ENCODE data around the gene HS3ST3A1. TPM values are rescaled to one million over a fixed set of nuclear protein-coding genes. Genes with fewer than 3 reads are reported as not detected.

The HS3ST3A1 gene
- total RNA-seq, 1 donor from 2014 or later, result 8.6 TPM

DNA sequence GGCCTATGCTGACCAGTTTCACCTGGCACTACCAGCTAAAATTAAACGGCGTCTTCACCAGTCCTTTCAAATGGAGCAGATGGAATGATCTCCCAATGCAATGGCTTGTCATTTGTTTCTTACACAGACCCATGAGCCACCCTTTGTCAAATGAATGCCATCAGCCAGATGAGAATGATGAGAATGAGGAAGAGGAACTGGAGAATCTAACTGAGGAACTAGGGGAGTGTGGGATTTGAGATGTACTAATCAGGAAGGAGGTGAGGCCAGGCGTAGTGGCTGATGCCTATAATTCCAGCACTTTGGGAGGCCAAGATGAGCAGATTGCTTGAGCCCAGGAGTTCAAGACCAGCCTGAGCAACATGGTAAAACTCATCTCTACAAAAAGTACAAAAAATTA, 116.4 kb downstream of the HS3ST3A1 start:
- H3K27ac ChIP-seq, result no peak overlapping the region
- no peaks in the 10 kb centered on the region for H3K36me3 ChIP-seq
- H3K9me3 ChIP-seq, result peaks cover 4% of the 10 kb centered on the region
- no peak for DNase-seq (ENCODE audit: extremely low spot score in 2 of 2)
- no peaks in the 10 kb centered on the region for H3K27me3 ChIP-seq
- no peaks in the 10 kb centered on the region for H3K4me1 ChIP-seq
- no peak for TF ChIP-seq POLR2AphosphoS5 (IDR thresholded peaks at IDR 0.05; ENCODE audit: insufficient read depth in 1 of 2, low read depth in 1 of 2)
- TF ChIP-seq, protein P1, sequence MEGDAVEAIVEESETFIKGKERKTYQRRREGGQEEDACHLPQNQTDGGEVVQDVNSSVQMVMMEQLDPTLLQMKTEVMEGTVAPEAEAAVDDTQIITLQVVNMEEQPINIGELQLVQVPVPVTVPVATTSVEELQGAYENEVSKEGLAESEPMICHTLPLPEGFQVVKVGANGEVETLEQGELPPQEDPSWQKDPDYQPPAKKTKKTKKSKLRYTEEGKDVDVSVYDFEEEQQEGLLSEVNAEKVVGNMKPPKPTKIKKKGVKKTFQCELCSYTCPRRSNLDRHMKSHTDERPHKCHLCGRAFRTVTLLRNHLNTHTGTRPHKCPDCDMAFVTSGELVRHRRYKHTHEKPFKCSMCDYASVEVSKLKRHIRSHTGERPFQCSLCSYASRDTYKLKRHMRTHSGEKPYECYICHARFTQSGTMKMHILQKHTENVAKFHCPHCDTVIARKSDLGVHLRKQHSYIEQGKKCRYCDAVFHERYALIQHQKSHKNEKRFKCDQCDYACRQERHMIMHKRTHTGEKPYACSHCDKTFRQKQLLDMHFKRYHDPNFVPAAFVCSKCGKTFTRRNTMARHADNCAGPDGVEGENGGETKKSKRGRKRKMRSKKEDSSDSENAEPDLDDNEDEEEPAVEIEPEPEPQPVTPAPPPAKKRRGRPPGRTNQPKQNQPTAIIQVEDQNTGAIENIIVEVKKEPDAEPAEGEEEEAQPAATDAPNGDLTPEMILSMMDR (IDR thresholded peaks at IDR 0.05), result no peak
- TF ChIP-seq POLR2A (IDR thresholded peaks at IDR 0.05), result no peak
- no peak overlapping the region for H3K4me3 ChIP-seq
- intact Hi-C loops (cut with DNase I), result no loop called here

DNA sequence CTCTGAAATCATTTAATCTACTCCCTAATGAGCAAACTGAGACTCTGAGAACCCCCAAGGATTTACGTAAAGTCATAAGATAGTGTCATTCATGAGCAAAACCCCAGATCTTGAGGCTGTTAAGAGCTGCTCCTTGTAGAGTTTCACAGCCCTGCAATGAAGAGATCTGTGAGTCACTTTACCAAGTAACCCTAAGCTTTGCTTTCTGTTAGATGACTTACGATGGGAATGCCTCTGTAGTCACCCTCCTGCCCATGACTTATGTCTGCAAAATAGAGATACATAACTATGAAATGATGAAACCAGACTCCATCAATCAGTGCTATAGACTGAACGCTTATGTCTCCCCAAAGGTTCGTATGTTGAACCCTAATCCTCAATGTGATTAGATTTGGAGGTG, 117.7 kb downstream of the HS3ST3A1 start:
- no peak for DNase-seq (ENCODE audit: extremely low spot score in 2 of 2)
- Histone ChIP-seq H3K9me3 (peaks cover 6% of the 10 kb centered on the region), H3K27me3 (no peaks in the 10 kb centered on the region), H3K27ac (no peak overlapping the region), H3K36me3 (no peaks in the 10 kb centered on the region), H3K4me1 (no peaks in the 10 kb centered on the region), H3K4me3 (no peak overlapping the region)
- intact Hi-C loops (cut with DNase I), result no loop called here
- TF ChIP-seq POLR2A (IDR thresholded peaks at IDR 0.05), result no peak
- TF ChIP-seq POLR2AphosphoS5 (IDR thresholded peaks at IDR 0.05; ENCODE audit: insufficient read depth in 1 of 2, low read depth in 1 of 2), result no peak
- TF ChIP-seq, protein P1 (IDR thresholded peaks at IDR 0.05), result no peak

DNA sequence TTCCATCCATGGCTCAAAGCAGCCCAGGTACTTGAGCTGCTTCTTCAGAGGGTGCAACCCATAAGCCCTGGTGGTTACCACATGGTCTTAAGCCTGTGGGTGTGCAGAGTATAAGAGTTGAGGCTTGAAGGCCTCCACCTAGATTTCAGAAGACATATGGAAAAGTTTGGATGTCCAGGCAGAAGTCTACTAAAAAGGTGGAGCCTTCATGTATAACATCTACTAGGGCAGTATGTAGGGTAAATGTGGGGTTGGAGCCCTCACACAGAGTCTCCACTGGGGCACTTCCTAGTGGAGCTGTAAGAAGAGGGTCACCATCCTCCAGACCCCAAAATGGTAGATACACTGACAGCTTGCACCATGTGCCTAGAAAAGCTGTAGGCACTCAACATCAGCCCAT, 120.9 kb downstream of the HS3ST3A1 start:
- DNase-seq (ENCODE audit: extremely low spot score in 2 of 2), result no peak
- Histone ChIP-seq H3K27me3 (no peaks in the 10 kb centered on the region), H3K9me3 (peaks cover 6% of the 10 kb centered on the region), H3K36me3 (no peaks in the 10 kb centered on the region), H3K4me1 (no peaks in the 10 kb centered on the region), H3K27ac (no peak overlapping the region), H3K4me3 (no peak overlapping the region)
- TF ChIP-seq, protein P1 (IDR thresholded peaks at IDR 0.05), result no peak
- TF ChIP-seq POLR2A (IDR thresholded peaks at IDR 0.05) (no peak), POLR2AphosphoS5 (IDR thresholded peaks at IDR 0.05; ENCODE audit: insufficient read depth in 1 of 2, low read depth in 1 of 2) (no peak)
- intact Hi-C loops (cut with DNase I), result no loop called here

DNA sequence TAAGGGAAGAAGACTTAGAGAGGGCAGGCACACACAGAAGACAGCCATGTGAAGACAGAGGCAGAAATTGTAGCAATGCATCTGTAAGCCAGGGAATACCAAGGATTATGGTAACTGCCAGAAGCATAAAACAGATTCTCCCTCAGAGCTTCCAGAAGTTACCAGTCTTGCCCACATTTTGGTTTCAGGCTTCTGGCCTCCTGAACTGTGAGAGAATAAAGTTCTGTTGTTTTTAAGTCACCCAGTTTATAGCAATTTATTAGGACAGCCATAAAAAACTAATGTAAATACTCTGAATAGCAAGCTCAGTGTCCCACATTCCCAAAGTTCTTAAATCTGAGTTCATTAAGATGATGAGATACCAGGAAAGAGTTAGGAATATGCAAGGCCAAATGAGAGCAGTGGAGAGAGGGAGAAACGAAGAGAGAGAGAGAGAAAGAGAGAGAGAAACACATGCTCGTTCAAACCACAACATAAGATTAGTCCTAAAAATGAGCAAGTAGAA, 123.4 kb downstream of the HS3ST3A1 start:
- no peak for DNase-seq (ENCODE audit: extremely low spot score in 2 of 2)
- Histone ChIP-seq H3K36me3 (no peaks in the 10 kb centered on the region), H3K4me1 (no peaks in the 10 kb centered on the region), H3K27me3 (no peaks in the 10 kb centered on the region), H3K4me3 (no peak overlapping the region), H3K27ac (no peak overlapping the region), H3K9me3 (peaks cover 6% of the 10 kb centered on the region)
- TF ChIP-seq, protein P1 (IDR thresholded peaks at IDR 0.05), result no peak
- TF ChIP-seq POLR2AphosphoS5 (IDR thresholded peaks at IDR 0.05; ENCODE audit: insufficient read depth in 1 of 2, low read depth in 1 of 2), result no peak
- TF ChIP-seq POLR2A (IDR thresholded peaks at IDR 0.05), result no peak
- intact Hi-C loops (cut with DNase I), result no loop called here

DNA sequence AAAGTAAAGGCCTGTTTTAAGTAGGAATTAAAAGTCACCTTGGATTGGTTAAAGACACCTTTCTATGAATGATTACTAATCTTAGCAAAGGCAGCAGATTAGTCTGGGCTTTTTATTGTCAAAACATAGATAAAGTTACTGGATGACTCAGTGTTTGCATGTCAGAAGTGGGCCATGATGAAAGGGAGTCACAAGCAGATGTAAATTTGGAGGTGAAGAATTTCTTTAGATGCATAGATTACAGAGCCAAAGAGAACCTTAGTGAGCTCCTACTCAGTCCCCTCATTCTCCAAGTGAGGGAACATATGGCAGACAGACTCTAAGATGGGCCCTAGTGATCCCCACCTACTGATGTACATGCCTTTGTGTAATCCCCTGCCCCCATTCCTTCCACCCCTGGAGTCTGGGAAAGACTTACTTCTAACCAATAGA, 124.5 kb downstream of the HS3ST3A1 start:
- no peak for TF ChIP-seq POLR2A (IDR thresholded peaks at IDR 0.05)
- TF ChIP-seq POLR2AphosphoS5 (IDR thresholded peaks at IDR 0.05; ENCODE audit: insufficient read depth in 1 of 2, low read depth in 1 of 2), result no peak
- TF ChIP-seq, protein P1 (IDR thresholded peaks at IDR 0.05), result no peak
- no peaks in the 10 kb centered on the region for H3K36me3 ChIP-seq
- peaks cover 6% of the 10 kb centered on the region for H3K9me3 ChIP-seq
- no peak for DNase-seq (ENCODE audit: extremely low spot score in 2 of 2)
- no peak overlapping the region for H3K27ac ChIP-seq
- no peaks in the 10 kb centered on the region for H3K27me3 ChIP-seq
- no peaks in the 10 kb centered on the region for H3K4me1 ChIP-seq
- no peak overlapping the region for H3K4me3 ChIP-seq
- intact Hi-C loops (cut with DNase I), result no loop called here

Measured in vagina (tissue), 2 donors.